ENCODE results near the gene AKAP13.

AKAP13 gene

DNA sequence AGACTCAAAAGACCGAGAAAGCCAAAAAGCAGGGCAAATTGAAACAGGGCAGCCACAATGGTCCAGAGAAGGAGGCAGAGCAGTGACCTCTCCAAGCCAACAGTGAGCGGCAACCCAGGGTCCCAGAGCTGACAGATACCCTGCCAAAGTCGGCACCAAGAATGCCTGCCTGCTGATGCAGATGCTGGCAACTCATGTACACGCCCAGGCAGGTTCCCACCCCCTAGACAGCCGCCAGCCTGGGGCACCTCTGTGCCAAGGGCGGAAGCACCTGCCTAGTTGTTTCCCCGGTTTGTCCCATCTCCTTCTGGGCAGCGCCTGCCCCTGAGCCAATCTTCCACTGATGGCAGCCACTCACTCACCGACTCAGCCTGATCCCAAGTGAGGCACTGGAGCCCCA is 392.3 kb downstream of the AKAP13 start:
- no peak for DNase-seq
- Mint-ChIP-seq H3K27ac (peak overlapping the region; percentile 9), H3K36me3 (ENCODE audit: low read depth) (peaks cover 36% of the 10 kb centered on the region), H3K9me3 (no peaks in the 10 kb centered on the region), H3K4me3 (no peak overlapping the region), H3K4me1 (peaks cover 42% of the 10 kb centered on the region), H3K27me3 (ENCODE audit: low read depth, poor library complexity) (peaks cover 2% of the 10 kb centered on the region)
- TF ChIP-seq, protein P1, sequence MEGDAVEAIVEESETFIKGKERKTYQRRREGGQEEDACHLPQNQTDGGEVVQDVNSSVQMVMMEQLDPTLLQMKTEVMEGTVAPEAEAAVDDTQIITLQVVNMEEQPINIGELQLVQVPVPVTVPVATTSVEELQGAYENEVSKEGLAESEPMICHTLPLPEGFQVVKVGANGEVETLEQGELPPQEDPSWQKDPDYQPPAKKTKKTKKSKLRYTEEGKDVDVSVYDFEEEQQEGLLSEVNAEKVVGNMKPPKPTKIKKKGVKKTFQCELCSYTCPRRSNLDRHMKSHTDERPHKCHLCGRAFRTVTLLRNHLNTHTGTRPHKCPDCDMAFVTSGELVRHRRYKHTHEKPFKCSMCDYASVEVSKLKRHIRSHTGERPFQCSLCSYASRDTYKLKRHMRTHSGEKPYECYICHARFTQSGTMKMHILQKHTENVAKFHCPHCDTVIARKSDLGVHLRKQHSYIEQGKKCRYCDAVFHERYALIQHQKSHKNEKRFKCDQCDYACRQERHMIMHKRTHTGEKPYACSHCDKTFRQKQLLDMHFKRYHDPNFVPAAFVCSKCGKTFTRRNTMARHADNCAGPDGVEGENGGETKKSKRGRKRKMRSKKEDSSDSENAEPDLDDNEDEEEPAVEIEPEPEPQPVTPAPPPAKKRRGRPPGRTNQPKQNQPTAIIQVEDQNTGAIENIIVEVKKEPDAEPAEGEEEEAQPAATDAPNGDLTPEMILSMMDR (IDR thresholded peaks at IDR 0.05): no peak

DNA sequence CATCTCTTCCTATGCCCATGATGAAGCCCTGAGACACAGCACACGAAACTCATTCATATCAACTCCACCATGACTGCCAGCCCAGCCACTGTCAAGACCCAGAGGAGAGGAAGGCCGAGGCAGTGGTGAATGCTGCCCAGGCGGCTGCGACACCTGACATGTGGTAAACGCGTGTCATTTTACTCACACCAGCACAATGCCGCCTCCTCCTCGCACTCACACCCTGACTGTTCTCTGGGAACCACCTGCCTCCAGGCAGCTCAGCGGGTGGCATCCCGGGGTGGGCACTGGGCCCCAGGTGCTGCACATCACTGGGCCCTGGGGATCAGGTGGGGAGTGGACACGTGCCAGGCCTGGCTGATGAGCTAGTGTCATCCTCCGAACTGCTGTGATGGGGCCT is 392.8 kb downstream of the AKAP13 start:
- Mint-ChIP-seq H3K4me3 (no peak overlapping the region), H3K27ac (peak overlapping the region; percentile 9), H3K36me3 (ENCODE audit: low read depth) (peaks cover 30% of the 10 kb centered on the region), H3K9me3 (no peaks in the 10 kb centered on the region), H3K4me1 (peaks cover 48% of the 10 kb centered on the region), H3K27me3 (ENCODE audit: low read depth, poor library complexity) (peaks cover 5% of the 10 kb centered on the region)
- DNase-seq: no peak
- TF ChIP-seq, protein P1 (IDR thresholded peaks at IDR 0.05): no peak

DNA sequence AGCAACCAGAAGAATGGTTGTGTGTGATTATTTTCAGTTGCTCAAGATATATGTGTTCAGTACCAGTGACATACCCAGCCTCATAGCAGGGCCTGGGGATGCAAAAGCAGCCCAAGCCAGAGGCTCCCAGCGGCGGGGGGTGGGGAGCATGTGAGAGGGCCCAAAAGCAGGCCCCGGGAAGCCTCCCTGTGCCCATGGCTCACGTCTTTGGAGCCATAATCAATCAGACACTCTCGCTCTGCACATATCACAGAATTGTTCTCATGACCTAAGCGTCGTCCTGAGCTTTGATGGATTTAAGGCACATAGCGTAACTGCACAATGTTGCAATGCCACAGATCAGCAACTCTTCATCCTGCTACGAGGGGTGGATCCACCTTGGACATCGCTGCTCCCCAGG is 393.6 kb downstream of the AKAP13 start:
- peaks cover 5% of the 10 kb centered on the region for H3K27me3 Mint-ChIP-seq (ENCODE audit: low read depth, poor library complexity)
- H3K4me3 Mint-ChIP-seq: no peak overlapping the region
- peaks cover 23% of the 10 kb centered on the region for H3K36me3 Mint-ChIP-seq (ENCODE audit: low read depth)
- TF ChIP-seq, protein P1 (IDR thresholded peaks at IDR 0.05): no peak
- peaks cover 54% of the 10 kb centered on the region for H3K4me1 Mint-ChIP-seq
- H3K27ac Mint-ChIP-seq: peak overlapping the region; percentile 74
- DNase-seq: no peak
- no peaks in the 10 kb centered on the region for H3K9me3 Mint-ChIP-seq

DNA sequence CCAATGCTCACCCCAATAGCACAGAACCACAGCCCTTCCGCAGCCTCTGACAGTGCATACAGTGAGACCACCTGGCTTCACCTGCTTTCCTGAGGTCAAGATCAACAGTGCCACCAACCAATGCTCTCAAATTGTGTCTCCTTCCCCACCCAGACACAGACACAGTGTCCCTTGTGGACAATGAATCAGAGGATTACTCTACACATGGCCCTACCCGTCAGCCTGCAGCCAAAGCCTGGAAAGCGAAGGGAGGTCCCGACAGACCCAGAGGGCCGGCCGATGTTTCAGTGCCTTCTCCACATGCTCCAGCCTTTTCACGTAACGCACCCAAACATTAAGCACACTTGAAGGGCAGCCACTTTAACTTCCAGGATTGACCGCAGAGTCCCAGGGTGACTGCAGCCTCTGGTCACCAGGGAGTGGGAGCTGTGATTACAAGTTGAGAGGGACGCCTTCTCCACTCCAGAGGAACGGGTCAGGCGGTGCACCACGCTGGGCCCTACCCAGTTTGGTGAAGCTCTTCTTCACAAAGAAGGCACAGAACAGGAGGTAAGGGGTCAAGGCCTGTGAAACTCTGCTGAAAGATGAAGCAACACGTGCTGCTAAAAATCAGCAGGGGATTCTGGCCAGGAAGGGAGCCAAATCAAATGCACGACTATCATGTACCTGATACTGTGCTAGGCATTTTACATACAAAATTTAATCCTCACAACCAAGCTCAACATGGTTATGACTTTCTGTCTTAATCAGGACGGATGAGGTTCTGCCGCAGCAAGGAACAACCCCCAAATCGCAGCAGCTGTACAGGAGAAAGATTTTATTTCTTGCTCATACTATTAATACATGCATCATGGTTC is 397.1 kb downstream of the AKAP13 start:
- Mint-ChIP-seq H3K4me1 (peaks cover 67% of the 10 kb centered on the region), H3K36me3 (ENCODE audit: low read depth) (peaks cover 11% of the 10 kb centered on the region), H3K27me3 (ENCODE audit: low read depth, poor library complexity) (peaks cover 5% of the 10 kb centered on the region), H3K4me3 (no peak overlapping the region), H3K27ac (peak overlapping the region; percentile 85), H3K9me3 (no peaks in the 10 kb centered on the region)
- TF ChIP-seq, protein P1 (IDR thresholded peaks at IDR 0.05): no peak
- no peak for DNase-seq

DNA sequence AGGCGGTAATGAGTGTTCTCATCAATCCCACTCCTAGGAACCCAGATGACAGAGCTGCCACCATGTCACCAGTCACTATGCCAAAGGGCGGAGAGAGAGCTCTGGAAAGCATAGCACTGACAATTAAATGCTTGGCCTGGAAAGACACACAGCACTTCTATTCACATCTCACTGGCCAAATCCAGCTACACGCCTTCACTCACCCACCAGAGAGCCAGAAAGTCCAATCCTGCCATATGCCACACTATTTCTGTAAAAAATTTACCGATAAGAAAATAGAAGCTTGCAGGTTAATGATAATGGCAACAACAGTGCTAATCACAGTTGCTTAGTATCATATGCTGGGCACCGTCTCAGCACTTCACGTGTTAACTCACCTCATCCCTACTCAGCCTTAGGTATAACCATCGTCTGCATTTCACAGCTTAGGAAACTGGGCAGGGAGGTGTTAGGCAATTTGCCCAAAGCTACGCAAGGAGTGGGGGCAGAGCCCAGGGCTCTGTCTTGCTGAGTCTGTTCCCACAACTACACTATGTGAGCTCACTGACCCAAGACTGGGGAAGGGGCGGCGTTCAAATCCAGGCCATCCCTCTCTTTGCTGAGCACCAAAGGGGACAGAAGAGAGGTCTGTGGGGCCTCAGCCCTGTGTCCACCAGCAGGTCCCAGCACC is 397.8 kb downstream of the AKAP13 start:
- H3K36me3 Mint-ChIP-seq (ENCODE audit: low read depth): peaks cover 11% of the 10 kb centered on the region
- no peaks in the 10 kb centered on the region for H3K9me3 Mint-ChIP-seq
- H3K4me1 Mint-ChIP-seq: peaks cover 67% of the 10 kb centered on the region
- TF ChIP-seq, protein P1 (IDR thresholded peaks at IDR 0.05): no peak
- H3K4me3 Mint-ChIP-seq: no peak overlapping the region
- no peak for DNase-seq
- H3K27ac Mint-ChIP-seq: no peak overlapping the region
- H3K27me3 Mint-ChIP-seq (ENCODE audit: low read depth, poor library complexity): peaks cover 5% of the 10 kb centered on the region

Data from nephron progenitor cell (in vitro differentiated cells).